Cerebellar cortex (tissue), 1 donor: ENCODE results near the gene ZWILCH.

Source experiments
- DNase-seq: peaks from one replicate; pipeline ENCODE4 v3.0.0-alpha.2; 2015; ENCODE audit warnings: low spot score

Gene ZWILCH

GRCh38 chr15:66545255-66545654, 40.1 kb downstream of the ZWILCH start:
- no peak for DNase-seq

GRCh38 chr15:66555685-66556084, 50.6 kb downstream of the ZWILCH start:
- no peak for DNase-seq

- no peak for DNase-seq
Observed at GRCh38 chr15:66558271-66558670, 53.1 kb downstream of the ZWILCH start.

GRCh38 chr15:66560856-66561525, 55.9 kb downstream of the ZWILCH start:
- DNase-seq = no peak

- DNase-seq = no peak
Observed at GRCh38 chr15:66563126-66563525, 58.0 kb downstream of the ZWILCH start.

- DNase-seq = no peak
Observed at GRCh38 chr15:66563566-66564110, 58.5 kb downstream of the ZWILCH start.

- no peak for DNase-seq
Observed at GRCh38 chr15:66564136-66565041, 59.3 kb downstream of the ZWILCH start.

GRCh38 chr15:66565141-66565641, 60.1 kb downstream of the ZWILCH start:
- DNase-seq = no peak

GRCh38 chr15:66565741-66566144, 60.6 kb downstream of the ZWILCH start, which contains the start of gene LCTL:
LCTL (minus strand) TSS chr15:66565998; CDS start chr15:66565365, 633 bp downstream.
- DNase-seq = no peak

GRCh38 chr15:66566963-66567531, 61.9 kb downstream of the ZWILCH start:
- DNase-seq = peak; percentile 70

- DNase-seq = no peak
Observed at GRCh38 chr15:66567897-66568296, 62.8 kb downstream of the ZWILCH start.

- no peak for DNase-seq
Observed at GRCh38 chr15:66569461-66570137, 64.5 kb downstream of the ZWILCH start.

GRCh38 chr15:66570327-66570726, 65.2 kb downstream of the ZWILCH start:
- DNase-seq = no peak

GRCh38 chr15:66570842-66571478, 65.8 kb downstream of the ZWILCH start:
- no peak for DNase-seq

- DNase-seq = no peak
Observed at GRCh38 chr15:66572146-66572545, 67.0 kb downstream of the ZWILCH start.

GRCh38 chr15:66573348-66573718, 68.2 kb downstream of the ZWILCH start:
- DNase-seq = no peak

- DNase-seq = no peak
Observed at GRCh38 chr15:66573719-66574595, 68.8 kb downstream of the ZWILCH start.

GRCh38 chr15:66574596-66574950, 69.4 kb downstream of the ZWILCH start:
- no peak for DNase-seq

GRCh38 chr15:66578286-66578875, 73.3 kb downstream of the ZWILCH start:
- no peak for DNase-seq

GRCh38 chr15:66580643-66581042, 75.5 kb downstream of the ZWILCH start:
- no peak for DNase-seq
